NCI-H1048 (cell line): Measurements from ENCODE around the gene RIMKLB.
"Not testable (repeated sequence)": the region's sequence is repeated elsewhere in the genome, so short reads cannot be mapped to it uniquely, and the experiment has no call there.

ENCODE experiments used
- DNase-seq: peaks from one replicate; lab custom pipeline; 2025; lab: John Stamatoyannopoulos, UW

Gene RIMKLB

GRCh38 chr12:8819666-8819980, 121.8 kb downstream of the RIMKLB start:
- DNase-seq, result no peak

- DNase-seq, result not testable (repeated sequence)
Measured at GRCh38 chr12:8820676-8821407, 123.1 kb downstream of the RIMKLB start.

DNA sequence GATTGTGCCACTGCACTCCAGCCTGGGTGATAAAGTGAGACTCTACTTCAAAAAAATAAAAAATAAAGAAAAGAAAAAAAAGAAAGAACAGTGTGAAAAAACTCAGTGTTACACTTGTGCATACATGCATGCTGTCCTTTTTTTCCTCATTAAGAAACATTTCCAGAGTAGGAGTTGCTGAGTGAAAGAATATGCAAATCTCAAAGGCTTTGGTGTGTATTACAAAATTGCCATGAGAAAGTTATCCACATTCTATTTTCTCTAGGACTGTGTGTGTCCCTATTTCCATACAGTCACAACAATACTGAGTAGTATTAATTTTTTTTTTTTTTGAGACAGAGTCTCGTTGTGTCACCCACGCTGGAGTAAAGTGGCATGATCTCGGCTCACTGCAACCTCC, 123.8 kb downstream of the RIMKLB start:
- DNase-seq, result no peak

- no peak for DNase-seq
Measured at GRCh38 chr12:8822298-8822697, 124.5 kb downstream of the RIMKLB start, which contains the start of gene A2ML1. Gene A2ML1, plus strand, starts transcription at chr12:8822621. Its CDS starts 31 bp downstream, at chr12:8822652.

DNA sequence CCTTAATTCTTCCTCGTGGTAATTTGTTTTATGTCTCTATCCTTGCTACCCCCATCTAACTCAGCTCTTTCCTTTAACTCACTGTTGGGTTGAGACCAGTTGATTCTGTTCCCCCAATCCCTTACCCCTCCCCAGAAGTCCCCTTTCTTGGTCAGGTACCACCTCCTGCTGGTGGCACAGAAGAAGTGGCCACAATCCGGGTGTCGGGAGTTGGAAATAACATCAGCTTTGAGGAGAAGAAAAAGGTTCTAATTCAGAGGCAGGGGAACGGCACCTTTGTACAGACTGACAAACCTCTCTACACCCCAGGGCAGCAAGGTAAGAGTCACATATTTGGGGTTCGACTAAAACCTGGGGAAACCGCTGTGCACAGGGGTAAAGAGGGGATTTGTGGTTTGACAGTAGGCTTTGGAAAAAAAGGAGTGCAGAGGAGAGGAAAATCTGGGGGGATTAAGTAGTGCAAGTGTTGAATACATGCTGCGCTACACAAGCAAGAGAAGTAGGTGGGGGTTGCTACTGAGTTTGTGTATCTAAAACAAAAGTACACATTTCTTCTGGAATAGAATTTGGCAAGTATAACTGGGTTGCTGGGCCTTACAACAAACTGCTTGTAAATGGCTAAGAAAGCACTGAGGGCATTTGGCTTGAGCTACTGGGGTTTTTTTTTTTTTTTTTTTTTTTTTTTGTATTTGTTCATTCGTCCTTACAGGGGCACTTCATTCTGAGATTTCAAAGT, 125.9 kb downstream of the RIMKLB start:
- no peak for DNase-seq

DNA sequence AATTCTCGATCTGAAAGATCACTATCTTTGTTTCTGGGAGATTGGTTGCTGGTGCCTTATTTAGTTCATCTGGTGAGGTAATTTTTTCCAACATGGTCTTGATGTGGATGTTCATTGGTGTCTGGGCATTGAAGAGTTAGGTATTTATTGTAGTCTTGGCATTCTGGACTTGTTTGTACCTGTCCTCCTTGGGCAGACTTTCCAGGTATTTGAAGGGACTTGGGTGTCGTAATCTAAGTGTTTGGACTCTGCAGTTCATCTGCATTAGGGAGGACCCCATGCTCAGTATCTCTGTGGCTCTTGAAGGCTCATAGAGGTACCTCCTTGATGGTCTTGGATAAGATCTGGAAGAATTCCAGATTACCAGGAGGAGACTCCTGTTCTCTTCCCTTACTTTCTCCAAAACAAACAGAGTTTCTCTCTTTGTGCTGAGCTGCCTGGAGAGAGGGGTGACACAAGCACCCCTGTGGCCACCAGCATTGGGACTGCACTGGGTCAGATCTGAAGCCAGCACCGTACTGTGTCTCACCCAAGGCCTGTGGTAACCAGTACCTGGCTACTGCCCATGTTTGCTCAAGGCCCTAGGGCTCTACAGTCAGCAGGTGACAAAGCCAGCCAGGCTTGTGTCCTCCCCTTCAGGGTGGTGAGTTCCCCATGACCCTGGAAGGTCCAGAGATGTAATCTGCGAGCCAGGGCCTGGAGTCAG, 129.9 kb downstream of the RIMKLB start:
- DNase-seq, result no peak

DNA sequence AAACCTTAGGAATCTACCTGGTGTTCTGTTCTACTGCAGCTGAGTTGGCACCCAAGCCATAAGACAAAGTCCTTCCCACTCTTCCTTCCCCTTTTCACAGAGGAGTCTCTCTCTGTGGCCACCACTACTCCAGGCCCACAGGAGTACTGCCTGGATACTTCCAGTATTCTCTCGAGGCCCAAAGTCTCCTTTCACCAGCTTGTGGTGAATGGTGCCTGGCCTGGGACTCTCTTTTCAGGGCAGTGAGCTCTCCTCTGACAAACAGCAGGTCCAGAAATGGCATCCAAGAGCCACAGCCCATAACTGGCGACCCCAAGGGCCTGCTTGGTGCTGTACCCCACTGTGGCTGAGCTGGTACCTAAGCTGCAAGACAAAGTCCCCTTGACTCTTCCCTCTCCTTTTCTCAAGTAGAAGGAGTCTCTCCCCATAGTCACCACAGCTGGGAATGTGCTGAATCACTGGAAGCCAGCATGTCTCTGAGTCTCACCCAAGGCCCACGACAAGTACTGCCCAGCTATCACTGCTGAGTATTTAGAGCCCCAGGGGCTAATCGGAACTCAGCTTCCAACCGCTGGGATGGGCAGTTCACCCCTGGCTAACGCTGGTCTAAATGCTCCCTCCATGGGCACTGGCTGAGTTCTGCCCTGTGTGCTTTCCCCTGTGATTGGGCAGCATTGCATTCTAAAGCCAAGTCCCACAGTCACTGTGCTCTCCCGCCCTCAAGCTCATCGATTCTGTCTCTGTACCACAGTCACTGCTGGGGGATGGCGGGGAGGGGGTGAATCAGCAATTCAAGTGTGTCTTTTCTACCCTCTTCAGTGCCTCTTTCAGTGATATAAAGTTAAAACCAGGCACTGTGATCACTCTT, 130.7 kb downstream of the RIMKLB start:
- DNase-seq, result no peak

- no peak for DNase-seq
Measured at GRCh38 chr12:8829125-8829518, 131.3 kb downstream of the RIMKLB start.

DNA sequence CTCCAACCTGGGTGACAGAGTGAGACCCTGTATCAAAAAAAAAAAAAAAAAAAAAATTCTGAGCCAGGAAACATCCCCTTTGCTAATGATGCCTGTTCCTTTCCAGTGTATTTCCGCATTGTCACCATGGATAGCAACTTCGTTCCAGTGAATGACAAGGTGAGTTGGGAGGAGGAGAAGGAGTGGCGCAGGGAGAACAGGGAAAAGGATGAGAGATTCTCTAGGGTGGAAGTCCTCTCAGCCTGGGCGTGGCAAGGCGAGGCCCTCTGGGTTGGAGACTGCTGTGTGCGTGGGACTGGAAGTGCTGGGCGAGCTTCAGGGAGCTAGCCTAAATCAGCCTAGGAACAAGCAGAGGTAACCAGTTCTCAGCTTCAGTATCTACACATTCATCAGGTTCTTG, 131.8 kb downstream of the RIMKLB start:
- no peak for DNase-seq

- DNase-seq, result no peak
Measured at GRCh38 chr12:8831116-8831515, 133.3 kb downstream of the RIMKLB start.

DNA sequence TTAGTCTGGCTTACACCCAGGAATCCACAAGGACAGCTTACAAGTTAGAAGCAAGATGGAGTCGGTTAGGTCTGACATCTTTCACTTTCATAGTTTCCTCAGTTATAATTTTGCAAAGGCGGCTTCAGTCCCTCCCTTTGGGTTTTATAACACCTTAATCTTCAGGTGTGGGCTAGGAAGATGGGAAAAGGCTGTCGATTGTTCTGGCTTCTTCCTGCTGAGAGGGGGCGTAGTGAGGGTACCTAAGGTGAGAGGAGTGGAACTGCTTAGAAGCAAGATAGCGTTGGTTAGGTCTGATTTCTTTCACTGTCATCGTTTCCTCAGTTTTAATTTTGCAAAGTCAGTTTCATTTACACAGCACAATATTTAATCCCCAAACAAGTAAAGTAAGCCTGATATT, 134.7 kb downstream of the RIMKLB start:
- no peak for DNase-seq
